A673 (cell line): Measurements from ENCODE around the gene YIF1A. TPM values are rescaled to one million over a fixed set of nuclear protein-coding genes. Genes with fewer than 3 reads are reported as not detected.

ENCODE experiments used
- BruUV-seq: library from RNA; stranded (reverse); fragments of 400-500 nt; replicated peaks from 2 replicates; lab custom pipeline; 2021; lab: Mats Ljungman, UMichigan
- CTCF ChIA-PET: fragments of 300-600 bp; sonication (Branson Sonifier 250); formaldehyde crosslinking; loops from one replicate; lab custom pipeline; 2022; ENCODE audit warnings: antibody characterized with exemption; lab: Charles Lee
- POLR2A ChIA-PET: fragments of 300-600 bp; sonication (Branson Sonifier 250); formaldehyde crosslinking; loops from one replicate; lab custom pipeline; 2022; ENCODE audit warnings: antibody characterized with exemption; ENCODE audit not compliant: low non-redundant PET; lab: Charles Lee
- DNase-seq: peaks from one replicate; pipeline ENCODE4 v3.0.0-alpha.2; 2015; ENCODE audit warnings: low spot score
- H3K27ac ChIP-seq: fragments of 200-600 bp; sonication (generic); 2 replicates; pipeline ENCODE4 v1.5.1; 2016; ENCODE audit warnings: mixed run types, low read depth, mild to moderate bottlenecking, mixed read lengths, antibody characterized with exemption, low read length; ENCODE audit not compliant: poor library complexity, severe bottlenecking
- H3K27me3 ChIP-seq: fragments of 200-600 bp; sonication (generic); replicated peaks from 2 replicates; pipeline ENCODE4 v1.6.1; 2017; ENCODE audit warnings: mixed run types, low read depth, mild to moderate bottlenecking, mixed read lengths, antibody characterized with exemption, low read length; ENCODE audit not compliant: insufficient read depth, poor library complexity
- H3K36me3 ChIP-seq: fragments of 200-600 bp; sonication (generic); 2 replicates; pipeline ENCODE4 v1.6.1; 2016; ENCODE audit warnings: mixed run types, mild to moderate bottlenecking, mixed read lengths, antibody characterized with exemption, low read length; ENCODE audit not compliant: insufficient read depth, poor library complexity, severe bottlenecking
- H3K4me1 ChIP-seq: fragments of 200-600 bp; sonication (generic); 2 replicates; pipeline ENCODE4 v1.6.1; 2017; ENCODE audit warnings: mixed run types, mild to moderate bottlenecking, mixed read lengths, antibody characterized with exemption, low read length; ENCODE audit not compliant: insufficient read depth, poor library complexity, severe bottlenecking
- H3K4me3 ChIP-seq: fragments of 200-600 bp; sonication (generic); 2 replicates; pipeline ENCODE4 v1.5.1; 2016; ENCODE audit warnings: low read depth, mixed run types, mild to moderate bottlenecking, mixed read lengths, low read length; ENCODE audit not compliant: poor library complexity, severe bottlenecking
- H3K9me3 ChIP-seq: fragments of 200-600 bp; sonication (generic); 2 replicates; pipeline ENCODE4 v1.6.1; 2016; ENCODE audit warnings: mixed run types, low read depth, mild to moderate bottlenecking, mixed read lengths, antibody characterized with exemption, low read length; ENCODE audit not compliant: poor library complexity, severe bottlenecking
- EZH2 ChIP-seq: fragments of 200-600 bp; sonication (generic); IDR thresholded peaks from 2 replicates; pipeline ENCODE4 v1.6.1; 2017; ENCODE audit warnings: borderline replicate concordance, low read depth, mild to moderate bottlenecking, mixed read lengths, antibody characterized with exemption, low read length; ENCODE audit not compliant: poor library complexity, severe bottlenecking
- intact Hi-C: fragments of 100-400 bp; cut with micrococcal nuclease; formaldehyde crosslinking; loops from one replicate; pipeline ENCODE4 v1.10.0; 2022; ENCODE audit not compliant: unreplicated experiment
- total RNA-seq: library from RNA; stranded (reverse); gene quantifications from 2 replicates; pipeline ENCODE4 v1.2.3, GENCODE V29; 2021
- TF ChIP-seq, protein P1 (sequence below): fragments of 300-800, 200-600 bp; sonication (generic); conservative IDR thresholded peaks from 2 replicates; pipeline ENCODE4 v1.5.1; 2017; ENCODE audit warnings: low read depth, mild to moderate bottlenecking, antibody characterized with exemption, low read length, moderate library complexity, mixed read lengths

YIF1A gene
- total RNA-seq, 1 experiment from 2014 or later: 125 TPM

GRCh38 chr11:66332371-66333219 is 43.7 kb upstream of the YIF1A start:
- no peak overlapping the region for H3K4me3 ChIP-seq
- H3K36me3 ChIP-seq: peaks cover 6% of the 10 kb centered on the region
- ChIA-PET POLR2A (no interaction called here), CTCF (no interaction called here)
- no peaks in the 10 kb centered on the region for H3K27me3 ChIP-seq
- BruUV-seq: no TSS peak
- no peaks in the 10 kb centered on the region for H3K9me3 ChIP-seq
- peaks cover 35% of the 10 kb centered on the region for H3K4me1 ChIP-seq
- H3K27ac ChIP-seq: no peak overlapping the region
- intact Hi-C loops: no loop called here
- TF ChIP-seq, protein P1, sequence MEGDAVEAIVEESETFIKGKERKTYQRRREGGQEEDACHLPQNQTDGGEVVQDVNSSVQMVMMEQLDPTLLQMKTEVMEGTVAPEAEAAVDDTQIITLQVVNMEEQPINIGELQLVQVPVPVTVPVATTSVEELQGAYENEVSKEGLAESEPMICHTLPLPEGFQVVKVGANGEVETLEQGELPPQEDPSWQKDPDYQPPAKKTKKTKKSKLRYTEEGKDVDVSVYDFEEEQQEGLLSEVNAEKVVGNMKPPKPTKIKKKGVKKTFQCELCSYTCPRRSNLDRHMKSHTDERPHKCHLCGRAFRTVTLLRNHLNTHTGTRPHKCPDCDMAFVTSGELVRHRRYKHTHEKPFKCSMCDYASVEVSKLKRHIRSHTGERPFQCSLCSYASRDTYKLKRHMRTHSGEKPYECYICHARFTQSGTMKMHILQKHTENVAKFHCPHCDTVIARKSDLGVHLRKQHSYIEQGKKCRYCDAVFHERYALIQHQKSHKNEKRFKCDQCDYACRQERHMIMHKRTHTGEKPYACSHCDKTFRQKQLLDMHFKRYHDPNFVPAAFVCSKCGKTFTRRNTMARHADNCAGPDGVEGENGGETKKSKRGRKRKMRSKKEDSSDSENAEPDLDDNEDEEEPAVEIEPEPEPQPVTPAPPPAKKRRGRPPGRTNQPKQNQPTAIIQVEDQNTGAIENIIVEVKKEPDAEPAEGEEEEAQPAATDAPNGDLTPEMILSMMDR: no peak
- no peak for TF ChIP-seq EZH2
- no peak for DNase-seq

GRCh38 chr11:66331542-66332370 is 42.8 kb upstream of the YIF1A start:
- DNase-seq: no peak
- Histone ChIP-seq H3K4me1 (peaks cover 35% of the 10 kb centered on the region), H3K9me3 (no peaks in the 10 kb centered on the region), H3K27me3 (no peaks in the 10 kb centered on the region), H3K36me3 (no peaks in the 10 kb centered on the region), H3K4me3 (no peak overlapping the region), H3K27ac (no peak overlapping the region)
- no TSS peak for BruUV-seq
- ChIA-PET CTCF (no interaction called here), POLR2A (no interaction called here)
- no peak for TF ChIP-seq EZH2
- TF ChIP-seq, protein P1: no peak
- intact Hi-C loops: no loop called here

GRCh38 chr11:66330931-66331330 is 42.0 kb upstream of the YIF1A start:
- CTCF ChIA-PET: no interaction called here
- intact Hi-C loops: no loop called here
- Histone ChIP-seq H3K4me3 (no peak overlapping the region), H3K27me3 (no peaks in the 10 kb centered on the region), H3K9me3 (no peaks in the 10 kb centered on the region), H3K36me3 (no peaks in the 10 kb centered on the region), H3K27ac (no peak overlapping the region), H3K4me1 (peaks cover 32% of the 10 kb centered on the region)
- TF ChIP-seq, protein P1: no peak; the same call in 1 of the 2 replicates
- TF ChIP-seq EZH2: no peak
- DNase-seq: no peak
- BruUV-seq: no TSS peak
- POLR2A ChIA-PET: no interaction called here
